Liver (tissue), 9 donors: Measurements from ENCODE around the gene MEIOB. TPM values are rescaled to one million over a fixed set of nuclear protein-coding genes. Genes with fewer than 3 reads are reported as not detected.

Source experiments
- DNase-seq: peaks from one replicate; pipeline ENCODE4 v3.0.0-alpha.2; 2017; ENCODE audit warnings: low spot score
- H3K27ac ChIP-seq, 2 donors: one replicate each; pipeline ENCODE4 v1.7.0; 2013; ENCODE audit warnings: inconsistent platforms in 2 of 2, low read length in 2 of 2, control low read depth in 1 of 2, low read depth in 1 of 2, mild to moderate bottlenecking in 1 of 2
- H3K27me3 ChIP-seq, 4 donors: one replicate each; pipeline versions ENCODE4 v1.6.1 to v1.7.0; 2013; ENCODE audit warnings: low read length in 3 of 4, inconsistent platforms in 1 of 4, mild to moderate bottlenecking in 1 of 4, moderate library complexity in 1 of 4; ENCODE audit not compliant: control insufficient read depth in 4 of 4, insufficient read depth in 4 of 4
- H3K36me3 ChIP-seq, 4 donors: one replicate each; pipeline versions ENCODE4 v1.6.1 to v1.7.0; 2013; ENCODE audit warnings: low read length in 3 of 4, mild to moderate bottlenecking in 3 of 4, low read depth in 1 of 4, moderate library complexity in 1 of 4; ENCODE audit not compliant: control insufficient read depth in 4 of 4, insufficient read depth in 3 of 4
- H3K4me1 ChIP-seq, 4 donors: one replicate each; pipeline versions ENCODE4 v1.6.1 to v1.7.0; 2013; ENCODE audit warnings: low read length in 3 of 4, mild to moderate bottlenecking in 3 of 4, moderate library complexity in 1 of 4; ENCODE audit not compliant: control insufficient read depth in 4 of 4, insufficient read depth in 4 of 4
- H3K4me3 ChIP-seq, 3 donors: one replicate each; pipeline versions ENCODE4 v1.6.1 to v1.7.0; 2013; ENCODE audit warnings: low read length in 3 of 3, control low read depth in 1 of 3, low read depth in 1 of 3, mild to moderate bottlenecking in 1 of 3
- H3K9ac ChIP-seq, 2 donors: one replicate each; pipeline ENCODE4 v1.7.0; 2013; ENCODE audit warnings: low read length in 2 of 2, mild to moderate bottlenecking in 2 of 2, moderate library complexity in 2 of 2, control low read depth in 1 of 2, low read depth in 1 of 2
- H3K9me3 ChIP-seq, 4 donors: one replicate each; pipeline versions ENCODE4 v1.6.1 to v1.7.0; 2013; ENCODE audit warnings: low read length in 3 of 4; ENCODE audit not compliant: control insufficient read depth in 4 of 4
- ATF3 ChIP-seq: IDR thresholded peaks from 2 replicates; pipeline ENCODE4 v1.6.1; 2016; ENCODE audit warnings: antibody characterized with exemption
- CTCF ChIP-seq: fragments of 150-350 bp; IDR thresholded peaks from 2 replicates; pipeline ENCODE4 v1.5.1; 2017; ENCODE audit warnings: improper control_type of control experiment, low read depth, low read length; ENCODE audit not compliant: missing input control
- EGR1 ChIP-seq, 2 donors: IDR thresholded peaks; 2 replicates each; pipeline ENCODE4 v1.6.1; 2016 to 2018; ENCODE audit warnings: antibody characterized with exemption in 2 of 2, low read depth in 2 of 2
- FOXA1 ChIP-seq: IDR thresholded peaks from 2 replicates; pipeline ENCODE4 v1.6.1; 2016; ENCODE audit warnings: antibody characterized with exemption
- FOXA2 ChIP-seq: IDR thresholded peaks from 2 replicates; pipeline ENCODE4 v1.6.1; 2016; ENCODE audit warnings: antibody characterized with exemption
- GABPA ChIP-seq, 2 donors: IDR thresholded peaks in 1 of 2; conservative IDR thresholded peaks in 1 of 2; 2 replicates each; pipeline ENCODE4 v1.6.1; 2016; ENCODE audit warnings: antibody characterized with exemption in 2 of 2, mild to moderate bottlenecking in 1 of 2, moderate library complexity in 1 of 2
- HNF4A ChIP-seq, 2 donors: conservative IDR thresholded peaks; 2 replicates each; pipeline ENCODE4 v1.6.1; 2016; ENCODE audit warnings: antibody characterized with exemption in 2 of 2, mild to moderate bottlenecking in 2 of 2
- HNF4G ChIP-seq: IDR thresholded peaks from 2 replicates; pipeline ENCODE4 v1.6.1; 2016; ENCODE audit warnings: antibody characterized with exemption
- JUND ChIP-seq, 2 donors: IDR thresholded peaks; 2 replicates each; pipeline ENCODE4 v1.6.1; 2016; ENCODE audit warnings: antibody characterized with exemption in 2 of 2
- MAX ChIP-seq: IDR thresholded peaks from 2 replicates; pipeline ENCODE4 v1.6.1; 2016; ENCODE audit warnings: antibody characterized with exemption
- NR2F2 ChIP-seq: IDR thresholded peaks from 2 replicates; pipeline ENCODE4 v1.6.1; 2016; ENCODE audit warnings: antibody characterized with exemption
- RAD21 ChIP-seq, 2 donors: IDR thresholded peaks; 2 replicates each; pipeline ENCODE4 v1.6.1; 2016; ENCODE audit warnings: antibody characterized with exemption in 2 of 2, mild to moderate bottlenecking in 2 of 2
- RXRA ChIP-seq, 2 donors: IDR thresholded peaks; 2 replicates each; pipeline ENCODE4 v1.6.1; 2017 to 2018; ENCODE audit warnings: antibody characterized with exemption in 2 of 2, mild to moderate bottlenecking in 1 of 2
- SP1 ChIP-seq: IDR thresholded peaks from 2 replicates; pipeline ENCODE4 v1.6.1; 2018; ENCODE audit warnings: antibody characterized with exemption, mild to moderate bottlenecking
- TAF1 ChIP-seq: conservative IDR thresholded peaks from 2 replicates; pipeline ENCODE4 v1.6.1; 2016; ENCODE audit warnings: antibody characterized with exemption, mild to moderate bottlenecking
- YY1 ChIP-seq: IDR thresholded peaks from 2 replicates; pipeline ENCODE4 v1.6.1; 2016; ENCODE audit warnings: antibody characterized with exemption, mild to moderate bottlenecking
- ZBTB33 ChIP-seq: IDR thresholded peaks from 2 replicates; pipeline ENCODE4 v1.6.1; 2016; ENCODE audit warnings: antibody characterized with exemption
- WGBS: extraction: QIAGEN DNeasy Blood & Tissue Kit; methylation state at CpG from one replicate; pipeline ENCODE4 v1.1.7; 2013; 5-methylcytosine and 5-hydroxymethylcytosine counted together
- polyA plus RNA-seq, 2 donors: library from polyadenylated mRNA; stranded (reverse) in 1 of 2; unstranded in 1 of 2; fragments of 200-250 nt in 1 of 2; fragments of >200 nt in 1 of 2; fragmentation: Nextera tagmentation in 1 of 2; extraction: Ambion mirVana in 1 of 2; gene quantifications; one replicate each; pipeline versions ENCODE4 v1.2.1 to v1.2.3, GENCODE V29; 2013 to 2015
- total RNA-seq, 2 donors: library from RNA; depleted of rRNA; stranded (reverse); fragments of >200 nt; gene quantifications; one replicate each; pipeline ENCODE4 v1.2.3, GENCODE V29; 2014
- donor health status: healthy.
- donor health status: healthy.
- donor health status: healthy.
- donor health status: healthy.
- donor health status: healthy.

Gene MEIOB
- total and polyA plus RNA-seq, 4 donors, result 0.33 to 2.2 TPM; not detected in 2

GRCh38 chr16:1918351-1919326, 46.7 kb upstream of the MEIOB start, which contains the start of gene HS3ST6:
HS3ST6 (minus strand) TSS chr16:1918415; CDS start chr16:1918323, 92 bp downstream.
- Histone ChIP-seq H3K27me3 (peaks cover 12 to 20% (median 13%) of the 10 kb centered on the region in 4 donors), H3K27ac (no peak within 1 kb of the TSS), H3K36me3 (no peaks in the 10 kb centered on the region), H3K4me1 (peaks cover 0 to 14% (median 5%) of the 10 kb centered on the region in 4 donors), H3K9me3 (no peaks in the 10 kb centered on the region), H3K9ac (no peak within 1 kb of the TSS), H3K4me3 (peak within 1 kb of the TSS in 1 of 3 donors; percentile 19)
- TF ChIP-seq EGR1 (IDR thresholded peaks at IDR 0.05; ENCODE audit: low read depth in 2 of 2) (no peak), JUND (IDR thresholded peaks at IDR 0.05) (no peak), GABPA (IDR thresholded peaks at IDR 0.05 in 1 of 2, conservative IDR thresholded peaks at IDR 0.05 in 1 of 2) (no peak), TAF1 (no peak), MAX (no peak), FOXA2 (no peak), HNF4A (conservative IDR thresholded peaks at IDR 0.05) (no peak), RXRA (IDR thresholded peaks at IDR 0.05) (no peak), ATF3 (no peak), CTCF (no peak), ZBTB33 (no peak), RAD21 (IDR thresholded peaks at IDR 0.05) (no peak), HNF4G (no peak)
- WGBS, result 6% methylated on average over 71 of the region's 71 CpGs
- no peak for DNase-seq

GRCh38 chr16:1917665-1918350, 45.8 kb upstream of the MEIOB start:
- H3K27ac ChIP-seq, result no peak overlapping the region
- H3K9me3 ChIP-seq, result no peaks in the 10 kb centered on the region
- H3K4me1 ChIP-seq, result peaks cover 0 to 14% (median 5%) of the 10 kb centered on the region in 4 donors
- DNase-seq, result no peak
- no peak overlapping the region for H3K9ac ChIP-seq
- H3K36me3 ChIP-seq, result no peaks in the 10 kb centered on the region
- H3K27me3 ChIP-seq, result peaks cover 11 to 17% (median 12%) of the 10 kb centered on the region in 4 donors
- peak overlapping the region in 1 of 3 donors; percentile 19 for H3K4me3 ChIP-seq
- 3% methylated on average over 81 of the region's 81 CpGs for WGBS
- TF ChIP-seq HNF4A (conservative IDR thresholded peaks at IDR 0.05), result no peak
- TF ChIP-seq FOXA1, result no peak
- no peak for TF ChIP-seq MAX
- no peak for TF ChIP-seq TAF1
- TF ChIP-seq NR2F2, result no peak
- TF ChIP-seq SP1, result no peak
- no peak for TF ChIP-seq CTCF
- TF ChIP-seq HNF4G, result no peak
- no peak for TF ChIP-seq YY1
- TF ChIP-seq ZBTB33, result no peak
- no peak for TF ChIP-seq ATF3
- TF ChIP-seq RAD21 (IDR thresholded peaks at IDR 0.05), result no peak
